GM12873 (cell line): ENCODE data around the gene PREB.

Experiments
- CTCF ChIP-seq: IDR thresholded peaks from 2 replicates; pipeline ENCODE4 v1.5.1; 2012; ENCODE audit warnings: low read depth, mild to moderate bottlenecking, moderate library complexity, low read length, control low read depth; ENCODE audit not compliant: insufficient read depth; ENCODE audit errors: missing control alignments

Gene PREB

GRCh38 chr2:27138111-27138510 is 3.7 kb upstream of the PREB start:
- TF ChIP-seq CTCF, result no peak

DNA sequence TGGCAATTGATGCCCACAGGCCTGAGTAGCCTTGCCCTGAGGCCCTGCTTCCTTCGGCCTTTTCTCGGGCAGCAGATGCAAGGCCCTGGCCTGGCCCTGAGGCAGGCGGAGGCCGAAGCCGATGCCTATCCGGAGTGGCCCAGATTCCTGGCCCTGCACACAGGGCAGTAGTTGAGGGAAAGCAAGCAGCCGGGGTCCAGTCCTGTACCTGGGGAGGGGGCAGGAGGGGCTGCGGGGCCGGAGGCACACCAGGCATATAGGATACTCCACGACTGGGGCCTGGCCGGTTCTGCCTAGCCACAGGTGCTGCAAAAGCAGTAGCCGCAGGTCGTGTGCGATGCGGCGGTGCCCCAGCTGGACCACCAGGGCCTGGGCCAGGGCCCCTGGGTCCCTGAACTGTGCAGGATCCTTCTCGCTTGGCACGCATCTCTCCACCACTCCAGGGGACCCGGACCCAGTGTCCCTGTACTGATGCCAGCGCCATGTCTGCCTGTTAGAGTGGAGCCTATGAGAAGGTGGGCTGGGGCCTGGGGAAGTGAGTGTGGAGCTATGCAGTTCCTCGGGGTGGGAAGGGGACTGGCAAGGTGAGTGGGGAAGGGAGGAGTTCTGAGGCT is 3.0 kb upstream of the PREB start:
- no peak for TF ChIP-seq CTCF

DNA sequence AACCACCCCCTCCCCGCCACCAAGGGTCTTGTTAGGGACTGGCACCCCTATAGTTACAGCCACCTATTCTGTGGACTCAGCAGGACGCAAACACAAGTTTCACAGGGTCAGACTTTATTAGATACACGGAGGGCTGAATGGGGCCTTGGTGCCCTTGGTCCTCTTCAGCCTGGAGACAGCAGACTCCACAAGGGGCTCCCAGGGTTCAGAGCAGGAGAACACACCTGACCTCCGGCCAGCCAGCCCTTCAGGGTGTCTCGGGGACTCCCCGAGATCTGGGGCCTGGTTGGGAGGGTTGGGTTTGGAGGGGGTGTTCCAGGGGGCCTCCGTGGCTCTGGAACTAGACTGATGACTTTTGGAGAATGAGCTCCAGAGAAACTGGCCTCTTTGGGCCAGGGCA is 2.3 kb upstream of the PREB start:
- TF ChIP-seq CTCF, result no peak

DNA sequence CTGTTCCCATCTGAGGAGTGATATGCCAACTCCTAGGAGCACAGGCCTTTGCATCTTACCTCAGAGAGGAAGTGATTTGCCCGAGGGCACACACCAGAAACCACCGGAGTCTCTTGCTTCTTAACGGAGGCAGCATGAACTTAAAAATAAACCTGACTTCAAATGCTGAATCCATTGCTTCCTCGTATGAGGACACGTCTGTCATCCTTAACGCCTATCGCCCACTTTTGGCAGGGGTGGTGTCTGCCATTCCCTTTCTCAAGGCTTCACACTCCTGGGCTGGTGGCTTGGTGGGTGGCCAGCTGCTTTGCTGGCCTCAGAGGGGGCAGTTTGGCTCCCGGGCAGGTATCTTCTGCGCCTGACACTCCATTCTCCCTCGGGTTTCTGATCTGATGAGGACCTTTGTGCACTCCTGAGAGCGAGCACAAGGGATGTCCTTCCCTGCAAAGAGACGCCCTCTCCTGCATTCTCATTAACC is 1.1 kb upstream of the PREB start:
- no peak for TF ChIP-seq CTCF

DNA sequence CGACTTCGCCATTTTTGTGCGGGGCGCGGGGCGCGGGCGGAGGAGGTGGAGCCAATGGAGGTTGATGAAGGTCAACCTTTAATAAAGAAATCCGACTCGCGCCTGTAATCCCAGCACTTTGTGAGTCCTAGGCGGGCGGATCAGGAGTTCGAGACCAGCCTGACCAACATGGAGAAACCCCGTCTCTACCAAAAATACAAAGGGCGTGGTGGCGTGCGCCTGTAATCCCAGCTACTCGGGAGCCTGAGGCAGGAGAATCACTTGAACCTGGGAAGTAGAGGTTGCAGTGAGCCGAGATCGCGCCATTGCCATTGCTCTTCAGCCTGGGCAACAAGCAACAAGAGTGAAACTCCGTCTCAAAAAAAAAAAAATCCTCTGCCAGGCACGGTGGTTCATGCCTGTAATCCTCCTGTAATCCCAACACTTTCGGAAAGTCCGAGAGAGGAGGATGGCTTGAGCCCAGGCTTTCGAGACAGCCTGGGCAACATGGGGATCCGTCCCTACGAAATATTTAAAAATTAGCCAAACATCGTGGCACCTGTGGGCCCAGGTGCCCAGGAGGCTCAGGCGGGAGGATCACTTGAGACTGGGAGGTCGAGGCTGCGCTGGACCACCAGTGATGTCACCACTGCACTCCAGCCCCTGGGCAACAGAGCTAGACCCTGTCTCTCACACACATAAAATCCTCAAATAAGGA is 493 bp upstream of the PREB start:
- TF ChIP-seq CTCF, result no peak

- no peak for TF ChIP-seq CTCF
These were observed 1.1 kb downstream of the PREB start for GRCh38 chr2:27133195-27133875.

DNA sequence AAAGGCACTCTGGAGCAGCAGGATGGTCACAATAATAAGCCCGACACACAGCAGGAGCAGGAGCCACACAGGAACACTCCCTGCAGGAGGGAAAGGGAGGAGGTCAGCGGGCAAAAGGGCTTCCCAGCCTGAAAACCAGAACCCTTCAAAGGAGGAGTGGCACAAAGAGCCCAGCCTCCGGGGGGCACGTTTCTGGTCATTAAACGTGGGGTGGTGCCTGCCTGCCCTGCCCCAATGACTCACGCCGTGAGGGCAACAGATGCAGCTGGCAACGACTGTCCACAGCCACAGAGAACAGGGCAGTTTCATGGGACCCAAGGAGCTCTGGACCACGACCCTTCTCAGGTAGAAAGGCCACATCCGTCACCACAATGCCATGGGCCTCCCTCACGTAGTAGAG is 3.0 kb downstream of the PREB start:
- no peak for TF ChIP-seq CTCF
